Adrenal gland (tissue), 12 donors: Measurements from ENCODE around the gene COX19. TPM values are rescaled to one million over a fixed set of nuclear protein-coding genes. Genes with fewer than 3 reads are reported as not detected.

Experiments
- DNase-seq, 7 donors: peaks; one replicate each; pipeline ENCODE4 v3.0.0-alpha.2; 2019 to 2020
- H3K27ac ChIP-seq, 5 donors: fragments of 200-600 bp; sonication (generic) in 4 of 5; 1 replicate in 3 of 5; 2 replicates in 2 of 5; pipeline versions ENCODE4 v1.5.1 to v1.8.0; 2016 to 2020; ENCODE audit warnings: mild to moderate bottlenecking in 1 of 5
- H3K27me3 ChIP-seq: fragments of 200-600 bp; 2 replicates; pipeline ENCODE4 v1.8.0; 2021
- H3K36me3 ChIP-seq, 2 donors: fragments of 200-600 bp; replicated peaks in 1 of 2; 1 replicate in 1 of 2; 2 replicates in 1 of 2; pipeline versions ENCODE4 v1.5.1 to v1.8.0; 2018 to 2022
- H3K4me1 ChIP-seq, 2 donors: fragments of 200-600 bp; replicated peaks in 1 of 2; 1 replicate in 1 of 2; 2 replicates in 1 of 2; pipeline versions ENCODE4 v1.5.1 to v1.8.0; 2018 to 2021
- H3K4me3 ChIP-seq, 4 donors: fragments of 200-600 bp; sonication (generic) in 3 of 4; one replicate each; pipeline ENCODE4 v1.5.1; 2016 to 2018
- H3K9me3 ChIP-seq, 3 donors: fragments of 200-600 bp; sonication (generic) in 1 of 3; replicated peaks in 1 of 3; 1 replicate in 2 of 3; 2 replicates in 1 of 3; pipeline versions ENCODE4 v1.5.1 to v1.8.0; 2016 to 2021
- POLR2A ChIP-seq, 2 donors: fragments of 450-650 bp; IDR thresholded peaks; one replicate each; pipeline ENCODE4 v1.6.1; 2017; ENCODE audit warnings: antibody characterized with exemption in 2 of 2, mild to moderate bottlenecking in 2 of 2, moderate library complexity in 1 of 2
- WGBS, 4 donors: extraction: QIAGEN DNeasy Blood & Tissue Kit in 2 of 4; methylation state at CpG; one replicate each; pipeline versions ENCODE4 v1.1.5 to v1.1.7; 2013 to 2017; 5-methylcytosine and 5-hydroxymethylcytosine counted together
- intact Hi-C, 2 donors: fragments of 100-400 bp; cut with DNase I; formaldehyde crosslinking; loops; one replicate each; pipeline versions ENCODE4 v1.14.1 to v1.15.0; 2022 to 2023
- polyA plus RNA-seq, 3 donors: library from polyadenylated mRNA; stranded (reverse); fragments of 200-250 nt in 2 of 3; fragments of 350-450 nt in 1 of 3; fragmentation: Illumina TruSeq in 1 of 3; extraction: RNeasy Lipid Tissue Mini Kit (QIAGEN cat#74804) in 1 of 3; gene quantifications; one replicate each; pipeline ENCODE4 v1.2.3, GENCODE V29; 2013 to 2014
- total RNA-seq, 9 donors: library from RNA; depleted of rRNA in 4 of 9; stranded (reverse); fragments of >200 nt in 4 of 9; fragments of 120-200 nt in 1 of 9; fragmentation: NEBNext Ultra II Directional in 1 of 9; extraction: Animal tissue kit (Norgen Biotek cat#: 25700) in 1 of 9; gene quantifications; one replicate each; pipeline versions ENCODE4 v1.1.0 to v1.2.4, GENCODE V29; 2013 to 2023
- TF ChIP-seq, protein P1 (sequence below), 6 experiments: fragments of 450-650 bp in 4 of 6; fragments of 200-600 bp in 2 of 6; sonication (generic) in 1 of 6; IDR thresholded peaks; 1 replicate in 5 of 6; 2 replicates in 1 of 6; pipeline versions ENCODE4 v1.5.1 to v1.8.0; 2016 to 2021; ENCODE audit warnings: antibody characterized with exemption in 6 of 6, mild to moderate bottlenecking in 2 of 6, moderate library complexity in 1 of 6
- donor health status: healthy with polysubstance abuse.
- donor health status: Bipolar disorder and iron deficiency.
- donor health status: DM: yes; HTN: yes; CAD: no.
- donor health status: DM: no; HTN: no; CAD: no.
- donor health status: DM: no; HTN: no; CAD: no.
- donor health status: DM: yes; HTN: yes; CAD: no.

COX19 gene
- total and polyA plus RNA-seq, 12 donors, result 9.1 to 32.4 (median 18.9) TPM

DNA sequence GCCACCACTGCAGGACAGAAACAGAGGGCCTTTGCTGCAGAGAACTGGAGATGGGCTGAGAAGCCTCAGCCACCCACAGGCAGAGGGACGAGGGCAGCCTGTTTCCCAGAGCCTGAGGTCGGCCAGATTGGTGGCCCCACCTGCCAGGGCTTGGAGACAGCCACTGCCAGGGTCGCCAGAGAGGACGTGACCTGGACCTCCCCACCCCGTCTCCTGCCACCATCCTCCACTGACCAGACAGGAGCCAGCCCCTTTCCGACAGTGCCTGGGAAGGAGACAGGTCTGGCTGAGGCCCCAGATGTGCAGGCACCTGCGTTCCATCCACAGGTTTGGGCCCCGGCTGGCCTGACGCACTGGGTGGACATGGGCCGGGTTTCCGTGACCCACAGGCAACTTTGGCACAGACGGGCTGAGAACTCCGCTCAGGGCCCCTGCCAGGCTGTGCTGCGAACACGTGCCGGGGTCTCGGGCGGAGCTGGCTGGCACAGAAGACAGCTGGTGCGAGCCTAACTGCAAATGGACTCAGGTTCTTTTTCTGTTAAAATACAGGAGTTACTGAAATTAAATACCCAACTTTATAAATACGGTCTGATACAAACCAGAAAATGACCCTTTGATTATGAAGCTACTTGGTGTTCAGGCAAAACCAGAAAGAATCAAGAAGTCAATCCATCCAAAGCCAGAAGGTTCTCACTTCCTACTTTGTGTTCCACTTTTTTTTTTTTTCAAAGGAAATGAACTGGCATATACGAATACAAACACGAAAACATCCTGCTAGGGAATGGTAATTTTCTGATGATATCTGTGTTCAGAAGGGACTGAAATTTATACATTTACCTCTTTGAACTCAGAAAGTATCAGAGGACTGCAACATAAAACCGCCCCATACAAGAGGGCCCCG is 6.9 kb downstream of the COX19 start:
- Histone ChIP-seq H3K27ac (no peak overlapping the region), H3K27me3 (no peaks in the 10 kb centered on the region), H3K4me1 (peaks cover 46 to 56% of the 10 kb centered on the region in 2 donors), H3K4me3 (no peak overlapping the region), H3K9me3 (no peaks in the 10 kb centered on the region), H3K36me3 (peaks cover 0 to 64% of the 10 kb centered on the region in 2 donors)
- no peak for DNase-seq
- WGBS, 4 donors, result 83 to 90% (median 86%) methylated on average over 14 to 24 of the region's 24 CpGs
- TF ChIP-seq, protein P1, sequence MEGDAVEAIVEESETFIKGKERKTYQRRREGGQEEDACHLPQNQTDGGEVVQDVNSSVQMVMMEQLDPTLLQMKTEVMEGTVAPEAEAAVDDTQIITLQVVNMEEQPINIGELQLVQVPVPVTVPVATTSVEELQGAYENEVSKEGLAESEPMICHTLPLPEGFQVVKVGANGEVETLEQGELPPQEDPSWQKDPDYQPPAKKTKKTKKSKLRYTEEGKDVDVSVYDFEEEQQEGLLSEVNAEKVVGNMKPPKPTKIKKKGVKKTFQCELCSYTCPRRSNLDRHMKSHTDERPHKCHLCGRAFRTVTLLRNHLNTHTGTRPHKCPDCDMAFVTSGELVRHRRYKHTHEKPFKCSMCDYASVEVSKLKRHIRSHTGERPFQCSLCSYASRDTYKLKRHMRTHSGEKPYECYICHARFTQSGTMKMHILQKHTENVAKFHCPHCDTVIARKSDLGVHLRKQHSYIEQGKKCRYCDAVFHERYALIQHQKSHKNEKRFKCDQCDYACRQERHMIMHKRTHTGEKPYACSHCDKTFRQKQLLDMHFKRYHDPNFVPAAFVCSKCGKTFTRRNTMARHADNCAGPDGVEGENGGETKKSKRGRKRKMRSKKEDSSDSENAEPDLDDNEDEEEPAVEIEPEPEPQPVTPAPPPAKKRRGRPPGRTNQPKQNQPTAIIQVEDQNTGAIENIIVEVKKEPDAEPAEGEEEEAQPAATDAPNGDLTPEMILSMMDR (IDR thresholded peaks at IDR 0.05), result no peak
- TF ChIP-seq POLR2A (IDR thresholded peaks at IDR 0.05), result no peak
- intact Hi-C loops, result loop anchor here in 1 of 2 donors (10.0 kb wide), 1 partner anchor 84 kb away; no protein-coding TSS in a partner anchor

DNA sequence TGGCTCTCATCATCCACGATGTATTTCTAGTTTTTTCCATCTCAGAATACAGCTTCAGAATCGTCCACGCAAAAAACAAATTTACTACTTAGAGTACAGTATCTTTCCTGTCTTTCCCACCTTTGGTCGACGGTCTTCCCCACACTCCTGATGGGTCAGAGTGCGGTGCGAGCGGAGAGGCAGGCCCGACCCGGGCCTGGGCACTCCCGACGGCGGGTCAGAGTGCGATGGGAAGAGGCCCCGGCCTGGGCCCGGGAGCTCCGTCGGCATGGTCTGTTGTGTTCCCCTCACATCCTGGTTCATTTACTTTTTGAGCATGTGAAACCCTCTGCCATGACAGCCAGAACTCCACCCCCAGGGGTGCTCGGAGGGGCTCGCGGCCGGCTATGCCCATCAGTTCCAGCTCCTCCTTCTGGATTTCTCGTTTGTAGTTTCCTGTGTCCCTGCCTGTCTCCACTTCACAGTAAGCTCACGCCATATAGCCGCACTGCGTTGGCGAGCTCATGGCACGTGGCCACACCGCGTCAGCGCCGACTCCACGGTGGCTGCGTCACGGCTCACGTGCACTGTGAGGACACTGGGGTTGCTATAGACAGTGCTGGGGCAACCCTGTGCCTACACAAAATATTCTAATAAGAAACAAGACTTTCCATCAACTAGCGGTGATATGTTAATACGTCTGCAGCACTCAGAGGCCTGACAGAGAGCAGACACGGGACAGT is 7.8 kb downstream of the COX19 start:
- Histone ChIP-seq H3K27me3 (no peaks in the 10 kb centered on the region), H3K4me3 (no peak overlapping the region), H3K4me1 (peaks cover 40 to 48% of the 10 kb centered on the region in 2 donors), H3K36me3 (peaks cover 0 to 57% of the 10 kb centered on the region in 2 donors), H3K27ac (no peak overlapping the region), H3K9me3 (no peaks in the 10 kb centered on the region)
- 91 to 94% (median 92%) methylated on average over 36 to 39 of the region's 39 CpGs for WGBS, 4 donors
- no peak for DNase-seq
- TF ChIP-seq, protein P1 (IDR thresholded peaks at IDR 0.05), result no peak
- TF ChIP-seq POLR2A (IDR thresholded peaks at IDR 0.05), result no peak
- intact Hi-C loops, result loop anchor here in 1 of 2 donors (10.0 kb wide), 1 partner anchor 83 kb away; no protein-coding TSS in a partner anchor

DNA sequence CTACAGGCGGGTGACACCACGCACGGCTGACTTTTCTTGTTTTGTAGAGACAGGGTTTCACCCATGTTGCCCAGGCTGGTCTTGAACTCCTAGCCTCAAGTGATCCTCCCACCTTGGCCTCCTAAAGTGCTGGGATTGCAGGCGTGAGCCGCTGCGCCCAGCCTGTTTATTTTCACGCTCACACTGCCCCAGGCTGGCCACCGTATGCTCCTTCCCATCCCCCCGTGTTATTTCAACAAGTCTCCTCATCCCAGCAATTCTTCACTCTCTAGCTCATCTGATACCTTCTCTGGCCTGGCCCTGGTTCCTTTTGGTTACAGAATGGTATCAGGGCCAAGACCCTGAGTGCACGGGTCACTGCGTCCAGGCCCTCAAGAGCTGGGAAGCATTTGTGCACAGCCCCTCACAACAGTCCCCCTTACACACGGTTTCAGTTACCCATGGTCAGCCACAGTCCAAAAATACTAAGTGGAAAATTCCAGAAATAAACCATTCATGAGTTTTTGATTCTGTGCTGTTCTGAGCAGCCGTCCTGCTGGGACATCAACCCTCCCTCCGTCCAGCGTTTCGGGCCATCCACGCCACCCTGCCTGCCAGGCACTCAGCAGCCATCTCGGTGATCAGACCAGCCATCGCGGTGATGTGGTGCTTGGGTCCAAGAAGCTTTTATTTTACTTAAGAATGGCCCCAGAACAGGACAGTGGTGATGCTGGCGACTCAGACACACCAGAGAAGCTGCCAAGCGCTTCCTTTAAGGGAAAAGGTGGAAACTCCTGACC is 8.9 kb downstream of the COX19 start:
- Histone ChIP-seq H3K4me3 (no peak overlapping the region), H3K27ac (peak overlapping the region in 1 of 5 donors; percentile 10), H3K4me1 (peaks cover 30 to 38% of the 10 kb centered on the region in 2 donors), H3K36me3 (peaks cover 0 to 46% of the 10 kb centered on the region in 2 donors), H3K27me3 (no peaks in the 10 kb centered on the region), H3K9me3 (no peaks in the 10 kb centered on the region)
- 83 to 90% (median 87%) methylated on average over 22 of the region's 22 CpGs for WGBS, 4 donors
- intact Hi-C loops, result loop anchor here in 1 of 2 donors (10.0 kb wide), 1 partner anchor 82 kb away; no protein-coding TSS in a partner anchor
- TF ChIP-seq, protein P1 (IDR thresholded peaks at IDR 0.05), result no peak
- no peak for TF ChIP-seq POLR2A (IDR thresholded peaks at IDR 0.05)
- no peak for DNase-seq
